Measurements from ENCODE around the gene EDNRA.

Gene EDNRA

GRCh38 chr4:147535124-147535523 is 54.2 kb downstream of the EDNRA start:
- no peak for TF ChIP-seq CTCF (IDR thresholded peaks at IDR 0.05; ENCODE audit: extremely low read depth, missing control alignments)
- DNase-seq (ENCODE audit: low spot score), result no peak

GRCh38 chr4:147538711-147539110 is 57.8 kb downstream of the EDNRA start:
- no peak for TF ChIP-seq CTCF (IDR thresholded peaks at IDR 0.05; ENCODE audit: extremely low read depth, missing control alignments)
- no peak for DNase-seq (ENCODE audit: low spot score)

GRCh38 chr4:147539959-147540358 is 59.1 kb downstream of the EDNRA start:
- no peak for TF ChIP-seq CTCF (IDR thresholded peaks at IDR 0.05; ENCODE audit: extremely low read depth, missing control alignments)
- no peak for DNase-seq (ENCODE audit: low spot score)

- no peak for TF ChIP-seq CTCF (IDR thresholded peaks at IDR 0.05; ENCODE audit: extremely low read depth, missing control alignments)
- DNase-seq (ENCODE audit: low spot score), result no peak
These were observed 61.5 kb downstream of the EDNRA start for GRCh38 chr4:147542229-147542990.

GRCh38 chr4:147543034-147543433 is 62.1 kb downstream of the EDNRA start:
- no peak for DNase-seq (ENCODE audit: low spot score)
- TF ChIP-seq CTCF (IDR thresholded peaks at IDR 0.05; ENCODE audit: extremely low read depth, missing control alignments), result no peak

- TF ChIP-seq CTCF (IDR thresholded peaks at IDR 0.05; ENCODE audit: extremely low read depth, missing control alignments), result no peak
- DNase-seq (ENCODE audit: low spot score), result no peak
These were observed 65.5 kb downstream of the EDNRA start for GRCh38 chr4:147546349-147546748.

GRCh38 chr4:147547314-147548056 is 66.6 kb downstream of the EDNRA start:
- peak; percentile 18 for DNase-seq (ENCODE audit: low spot score)
- no peak for TF ChIP-seq CTCF (IDR thresholded peaks at IDR 0.05; ENCODE audit: extremely low read depth, missing control alignments)

Measured in GM20000 (cell line).